ENCODE measurements around the gene C12orf60.

DNA sequence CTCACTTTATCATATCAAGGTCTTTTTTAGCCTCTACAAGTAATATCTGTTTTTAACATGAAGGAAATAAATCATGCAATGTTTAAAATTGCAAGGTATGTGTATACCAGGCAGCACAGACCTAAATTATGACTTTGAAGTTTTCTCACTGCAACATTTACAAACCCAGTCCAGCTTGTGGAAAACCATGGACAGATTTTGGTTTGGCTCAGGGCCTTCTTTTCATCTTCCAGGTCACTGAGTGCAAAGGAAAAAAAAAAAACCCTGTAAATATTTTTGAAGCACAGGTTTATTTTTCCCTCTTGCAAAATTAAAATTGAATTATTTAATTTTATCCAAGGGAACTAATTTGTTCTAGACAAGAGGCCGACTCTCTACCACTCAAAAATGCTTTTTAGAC, 68.4 kb downstream of the C12orf60 start:
- TF ChIP-seq, protein P1, sequence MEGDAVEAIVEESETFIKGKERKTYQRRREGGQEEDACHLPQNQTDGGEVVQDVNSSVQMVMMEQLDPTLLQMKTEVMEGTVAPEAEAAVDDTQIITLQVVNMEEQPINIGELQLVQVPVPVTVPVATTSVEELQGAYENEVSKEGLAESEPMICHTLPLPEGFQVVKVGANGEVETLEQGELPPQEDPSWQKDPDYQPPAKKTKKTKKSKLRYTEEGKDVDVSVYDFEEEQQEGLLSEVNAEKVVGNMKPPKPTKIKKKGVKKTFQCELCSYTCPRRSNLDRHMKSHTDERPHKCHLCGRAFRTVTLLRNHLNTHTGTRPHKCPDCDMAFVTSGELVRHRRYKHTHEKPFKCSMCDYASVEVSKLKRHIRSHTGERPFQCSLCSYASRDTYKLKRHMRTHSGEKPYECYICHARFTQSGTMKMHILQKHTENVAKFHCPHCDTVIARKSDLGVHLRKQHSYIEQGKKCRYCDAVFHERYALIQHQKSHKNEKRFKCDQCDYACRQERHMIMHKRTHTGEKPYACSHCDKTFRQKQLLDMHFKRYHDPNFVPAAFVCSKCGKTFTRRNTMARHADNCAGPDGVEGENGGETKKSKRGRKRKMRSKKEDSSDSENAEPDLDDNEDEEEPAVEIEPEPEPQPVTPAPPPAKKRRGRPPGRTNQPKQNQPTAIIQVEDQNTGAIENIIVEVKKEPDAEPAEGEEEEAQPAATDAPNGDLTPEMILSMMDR (conservative IDR thresholded peaks at IDR 0.05; ENCODE audit: low read depth, low read length) = no peak
- no peak for TF ChIP-seq EZH2 (IDR thresholded peaks at IDR 0.05; ENCODE audit: borderline replicate concordance, low read depth, low read length, poor library complexity, severe bottlenecking)

Measured in A673 (cell line).